ENCODE results near the gene FGD5. TPM values are rescaled to one million over a fixed set of nuclear protein-coding genes. Genes with fewer than 3 reads are reported as not detected.

The FGD5 gene
- total and polyA plus RNA-seq, 2 donors (not counting 1 experiment from before 2014, with no cell fraction given), result not detected

GRCh38 chr3:14793858-14794234 lies 24.9 kb upstream of the FGD5 start:
- Mint-ChIP-seq H3K4me1 (no peaks in the 10 kb centered on the region), H3K4me3 (no peak overlapping the region), H3K27ac (no peak overlapping the region), H3K27me3 (peaks cover 23% of the 10 kb centered on the region), H3K9me3 (ENCODE audit: insufficient read depth) (no peaks in the 10 kb centered on the region)
- DNase-seq (no peak), ATAC-seq (ENCODE audit: low read depth) (no peak)
- TF ChIP-seq, protein P1, sequence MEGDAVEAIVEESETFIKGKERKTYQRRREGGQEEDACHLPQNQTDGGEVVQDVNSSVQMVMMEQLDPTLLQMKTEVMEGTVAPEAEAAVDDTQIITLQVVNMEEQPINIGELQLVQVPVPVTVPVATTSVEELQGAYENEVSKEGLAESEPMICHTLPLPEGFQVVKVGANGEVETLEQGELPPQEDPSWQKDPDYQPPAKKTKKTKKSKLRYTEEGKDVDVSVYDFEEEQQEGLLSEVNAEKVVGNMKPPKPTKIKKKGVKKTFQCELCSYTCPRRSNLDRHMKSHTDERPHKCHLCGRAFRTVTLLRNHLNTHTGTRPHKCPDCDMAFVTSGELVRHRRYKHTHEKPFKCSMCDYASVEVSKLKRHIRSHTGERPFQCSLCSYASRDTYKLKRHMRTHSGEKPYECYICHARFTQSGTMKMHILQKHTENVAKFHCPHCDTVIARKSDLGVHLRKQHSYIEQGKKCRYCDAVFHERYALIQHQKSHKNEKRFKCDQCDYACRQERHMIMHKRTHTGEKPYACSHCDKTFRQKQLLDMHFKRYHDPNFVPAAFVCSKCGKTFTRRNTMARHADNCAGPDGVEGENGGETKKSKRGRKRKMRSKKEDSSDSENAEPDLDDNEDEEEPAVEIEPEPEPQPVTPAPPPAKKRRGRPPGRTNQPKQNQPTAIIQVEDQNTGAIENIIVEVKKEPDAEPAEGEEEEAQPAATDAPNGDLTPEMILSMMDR (IDR thresholded peaks at IDR 0.05), result no peak
- no peak for TF ChIP-seq EZH2 (IDR thresholded peaks at IDR 0.05; ENCODE audit: borderline replicate concordance, insufficient read depth, low read depth, low read length, poor library complexity, severe bottlenecking)
- H3K27ac ChIP-seq (ENCODE audit: low read length in 2 of 2), result no peak overlapping the region
- POLR2A ChIA-PET, result no interaction called here
- H3K27me3 ChIP-seq (replicated peaks in 1 of 4; ENCODE audit: control extremely low read depth in 1 of 4, control insufficient read depth in 3 of 4, insufficient read depth in 4 of 4, low read length in 3 of 4), result peaks cover 0 to 13% (median 3%) of the 10 kb centered on the region in 4 experiments
- no peaks in the 10 kb centered on the region for H3K9me3 ChIP-seq (ENCODE audit: control extremely low read depth in 1 of 3, control insufficient read depth in 2 of 3, insufficient read depth in 1 of 3, low read length in 2 of 3)
- H3K36me3 ChIP-seq (replicated peaks in 1 of 2; ENCODE audit: control extremely low read depth in 1 of 2, control insufficient read depth in 1 of 2, extremely low read depth in 1 of 2, insufficient read depth in 2 of 2, low read length in 1 of 2), result no peaks in the 10 kb centered on the region
- no peak overlapping the region for H3K4me2 ChIP-seq (replicated peaks; ENCODE audit: low read depth, low read length, poor library complexity, severe bottlenecking)
- intact Hi-C loops (cut with micrococcal nuclease), result no loop called here
- CTCF ChIA-PET, result interaction anchor here (1.0 kb wide), 1 partner anchor 127 kb away, joined by 3 read pairs; no protein-coding TSS in a partner anchor
- H3K9ac ChIP-seq (ENCODE audit: low read length), result no peak overlapping the region
- WGBS (ENCODE audit: insufficient coverage), result 90% methylated on average over 1 of the region's 5 CpGs
- no peaks in the 10 kb centered on the region for H3K79me2 ChIP-seq (ENCODE audit: control insufficient read depth, insufficient read depth, low read length)
- no peaks in the 10 kb centered on the region for H4K20me1 ChIP-seq (ENCODE audit: control insufficient read depth, insufficient read depth, low read length, poor library complexity, severe bottlenecking)
- H3K4me1 ChIP-seq (ENCODE audit: control insufficient read depth in 2 of 2, insufficient read depth in 2 of 2, low read length in 2 of 2), result no peaks in the 10 kb centered on the region
- H2AFZ ChIP-seq (ENCODE audit: insufficient read depth, low read depth, low read length, poor library complexity, severe bottlenecking), result no peak overlapping the region
- H3K4me3 ChIP-seq (ENCODE audit: control extremely low read depth in 1 of 5, extremely low read depth in 1 of 5, insufficient read depth in 1 of 5, low read depth in 2 of 5, low read length in 4 of 5), result no peak overlapping the region

GRCh38 chr3:14794435-14794834 lies 24.3 kb upstream of the FGD5 start:
- no peaks in the 10 kb centered on the region for H3K9me3 ChIP-seq (ENCODE audit: control extremely low read depth in 1 of 3, control insufficient read depth in 2 of 3, insufficient read depth in 1 of 3, low read length in 2 of 3)
- H3K27me3 Mint-ChIP-seq, result peaks cover 21% of the 10 kb centered on the region
- H3K36me3 ChIP-seq (replicated peaks in 1 of 2; ENCODE audit: control extremely low read depth in 1 of 2, control insufficient read depth in 1 of 2, extremely low read depth in 1 of 2, insufficient read depth in 2 of 2, low read length in 1 of 2), result no peaks in the 10 kb centered on the region
- no peak overlapping the region for H3K27ac ChIP-seq (ENCODE audit: low read length in 2 of 2)
- no peak overlapping the region for H3K27ac Mint-ChIP-seq
- no peak overlapping the region for H3K4me3 Mint-ChIP-seq
- 100% methylated on average over 1 of the region's 2 CpGs for WGBS (ENCODE audit: insufficient coverage)
- TF ChIP-seq, protein P1 (IDR thresholded peaks at IDR 0.05), result no peak
- no peak for TF ChIP-seq EZH2 (IDR thresholded peaks at IDR 0.05; ENCODE audit: borderline replicate concordance, insufficient read depth, low read depth, low read length, poor library complexity, severe bottlenecking)
- no peak overlapping the region for H3K9ac ChIP-seq (ENCODE audit: low read length)
- ChIA-PET POLR2A (no interaction called here), CTCF (interaction anchor here (1.0 kb wide), 1 partner anchor 126 kb away, joined by 3 read pairs; no protein-coding TSS in a partner anchor)
- H3K4me2 ChIP-seq (replicated peaks; ENCODE audit: low read depth, low read length, poor library complexity, severe bottlenecking), result no peak overlapping the region
- H2AFZ ChIP-seq (ENCODE audit: insufficient read depth, low read depth, low read length, poor library complexity, severe bottlenecking), result no peak overlapping the region
- DNase-seq (no peak), ATAC-seq (ENCODE audit: low read depth) (no peak)
- peaks cover 0 to 13% (median 3%) of the 10 kb centered on the region in 4 experiments for H3K27me3 ChIP-seq (replicated peaks in 1 of 4; ENCODE audit: control extremely low read depth in 1 of 4, control insufficient read depth in 3 of 4, insufficient read depth in 4 of 4, low read length in 3 of 4)
- no peak overlapping the region for H3K4me3 ChIP-seq (ENCODE audit: control extremely low read depth in 1 of 5, extremely low read depth in 1 of 5, insufficient read depth in 1 of 5, low read depth in 2 of 5, low read length in 4 of 5)
- H3K4me1 ChIP-seq (ENCODE audit: control insufficient read depth in 2 of 2, insufficient read depth in 2 of 2, low read length in 2 of 2), result no peaks in the 10 kb centered on the region
- H4K20me1 ChIP-seq (ENCODE audit: control insufficient read depth, insufficient read depth, low read length, poor library complexity, severe bottlenecking), result no peaks in the 10 kb centered on the region
- no peaks in the 10 kb centered on the region for H3K79me2 ChIP-seq (ENCODE audit: control insufficient read depth, insufficient read depth, low read length)
- H3K4me1 Mint-ChIP-seq, result no peaks in the 10 kb centered on the region
- no peaks in the 10 kb centered on the region for H3K9me3 Mint-ChIP-seq (ENCODE audit: insufficient read depth)
- intact Hi-C loops (cut with micrococcal nuclease), result no loop called here
